Stimulated activated CD8-positive, alpha-beta memory T cell treated with anti-CD3 and anti-CD28 coated beads, Interleukin-15, amount 100 ng/mL, for 4 hours (primary cell): Measurements from ENCODE around the gene APOO.

Experiments used
- DNase-seq, 2 donors: peaks; one replicate each; pipeline ENCODE4 v3.0.0-alpha.2; 2020; ENCODE audit warnings: low read depth in 2 of 2

Gene APOO

GRCh38 chrX:23786268-23786815 is 121.4 kb downstream of the APOO start:
- no peak for DNase-seq

DNA sequence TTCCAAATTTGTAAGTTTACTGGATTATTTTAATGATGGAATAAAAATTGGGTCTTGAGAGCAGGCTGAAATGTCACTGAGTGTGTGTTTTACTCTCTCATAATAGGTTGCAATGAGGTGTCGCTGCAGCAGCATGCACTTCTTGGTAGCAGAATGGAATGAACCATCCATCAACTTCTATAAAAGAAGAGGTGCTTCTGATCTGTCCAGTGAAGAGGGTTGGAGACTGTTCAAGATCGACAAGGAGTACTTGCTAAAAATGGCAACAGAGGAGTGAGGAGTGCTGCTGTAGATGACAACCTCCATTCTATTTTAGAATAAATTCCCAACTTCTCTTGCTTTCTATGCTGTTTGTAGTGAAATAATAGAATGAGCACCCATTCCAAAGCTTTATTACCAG is 122.2 kb downstream of the APOO start:
- no peak for DNase-seq

DNA sequence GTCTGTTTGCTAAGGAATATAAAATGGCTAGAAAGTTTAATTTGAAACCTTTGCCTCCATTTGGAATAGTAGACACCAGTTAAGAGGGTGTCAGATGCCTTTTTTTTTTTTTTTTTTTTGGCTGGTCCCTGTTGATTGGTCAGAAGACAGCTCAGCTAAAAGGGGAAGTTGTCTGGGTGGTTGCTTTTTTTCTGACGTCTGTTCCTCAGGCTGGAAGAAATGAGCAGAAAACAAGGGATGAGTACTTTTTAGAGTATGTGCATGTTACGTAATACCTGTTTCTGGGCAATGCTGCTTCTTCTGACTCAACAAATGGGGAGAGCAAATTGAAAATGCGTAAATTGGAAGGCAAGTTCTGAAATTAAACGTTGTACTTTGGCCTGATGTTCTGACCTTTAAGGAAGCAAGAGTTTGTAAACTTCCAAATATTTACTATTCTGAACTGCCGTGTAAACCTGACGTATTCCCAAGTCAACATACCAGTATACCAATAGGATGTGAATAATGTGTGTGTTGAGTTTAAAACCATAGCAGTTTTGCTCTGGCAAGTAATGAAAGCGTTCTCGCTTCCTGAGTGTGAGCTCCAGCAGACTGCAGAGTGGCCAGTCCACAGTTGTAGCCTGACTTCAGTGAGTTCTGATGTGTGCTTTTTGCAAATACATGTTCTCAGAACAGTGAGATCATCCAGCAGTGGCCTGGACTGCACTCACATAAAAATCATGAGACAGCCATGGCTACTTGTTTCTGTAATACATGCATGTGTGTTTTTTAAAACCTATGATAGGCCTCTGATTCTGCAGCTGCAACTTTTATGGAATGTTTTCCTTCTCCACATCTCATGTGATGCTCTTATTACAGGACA is 123.0 kb downstream of the APOO start:
- DNase-seq = no peak

DNA sequence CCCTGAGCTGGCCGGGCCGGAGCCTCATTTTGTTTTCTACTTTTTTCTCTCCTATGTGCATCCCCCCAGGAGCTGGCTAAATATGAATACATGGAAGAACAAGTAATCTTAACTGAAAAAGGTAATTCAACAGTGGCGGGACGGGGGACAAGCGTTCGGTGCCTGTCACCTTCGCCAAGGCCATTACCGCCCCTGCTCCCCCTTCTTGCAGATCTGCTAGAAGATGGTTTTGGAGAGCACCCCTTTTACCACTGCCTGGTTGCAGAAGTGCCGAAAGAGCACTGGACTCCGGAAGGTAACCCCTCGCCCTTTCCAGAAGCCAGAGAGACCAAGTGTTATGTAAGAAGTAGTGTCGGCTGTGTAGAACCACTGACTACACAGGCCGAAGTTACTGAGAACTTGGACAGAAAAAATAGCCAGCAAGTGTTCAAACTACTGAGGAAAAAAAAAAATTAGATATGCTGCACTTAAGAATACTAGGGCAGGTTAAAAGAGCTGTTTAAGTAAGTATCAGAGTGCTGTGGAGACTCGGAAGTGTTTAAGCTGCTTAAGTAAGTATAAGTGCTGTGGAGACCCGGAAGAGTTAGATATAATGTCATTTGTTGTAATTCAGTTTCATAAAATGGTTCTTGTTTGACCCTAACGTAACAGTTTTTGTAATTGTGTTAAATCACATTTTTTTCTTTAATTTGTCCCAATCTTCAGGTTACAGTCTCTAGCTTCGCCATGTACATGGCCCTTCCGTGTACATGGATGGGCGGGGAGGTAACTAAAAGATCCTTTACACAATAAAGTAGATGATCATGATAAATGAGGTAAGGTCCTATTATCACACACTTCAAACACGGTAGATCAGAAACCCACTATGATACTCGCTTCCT is 123.9 kb downstream of the APOO start:
- DNase-seq = no peak
